HepG2 (cell line): Measurements from ENCODE around the gene TNFRSF11A.

Experiments used
- BHLHE40 ChIP-seq: IDR thresholded peaks from 2 replicates; pipeline ENCODE4 v1.6.1; 2011; ENCODE audit warnings: low read length, improper control_type of control experiment
- CTCF ChIP-seq: sonication (generic); formaldehyde crosslinking; IDR thresholded peaks from 2 replicates; pipeline ENCODE4 v1.5.0; 2020; ENCODE audit warnings: mild to moderate bottlenecking, missing genetic modification reagents, moderate library complexity
- MXD3 ChIP-seq: IDR thresholded peaks from 2 replicates; pipeline ENCODE4 v1.6.1; 2016; ENCODE audit warnings: mild to moderate bottlenecking, missing biosample characterization, missing genetic modification reagents
- SRF ChIP-seq: IDR thresholded peaks from 2 replicates; pipeline ENCODE4 v1.6.1; 2011; ENCODE audit warnings: mild to moderate bottlenecking, low read depth, low read length, moderate library complexity
- ZFP41 ChIP-seq: sonication (generic); formaldehyde crosslinking; IDR thresholded peaks from 2 replicates; pipeline ENCODE4 v1.4.0; 2020; ENCODE audit warnings: mild to moderate bottlenecking, missing genetic modification reagents, borderline replicate concordance
- ZFP82 ChIP-seq: sonication (generic); formaldehyde crosslinking; IDR thresholded peaks from 2 replicates; pipeline ENCODE4 v1.5.1; 2020; ENCODE audit warnings: mild to moderate bottlenecking, missing genetic modification reagents, borderline replicate concordance
- ZNF24 ChIP-seq: fragments of 450-650 bp; IDR thresholded peaks from 2 replicates; pipeline ENCODE4 v1.6.1; 2017; ENCODE audit warnings: antibody characterized with exemption, mild to moderate bottlenecking

GRCh38 chr18:62353170-62353569, 28.1 kb downstream of the TNFRSF11A start:
- TF ChIP-seq MXD3 (CRISPR knock-in tag) (no peak), ZNF24 (no peak), CTCF (CRISPR knock-in tag) (no peak), ZFP82 (CRISPR knock-in tag) (no peak), SRF (no peak), ZFP41 (CRISPR knock-in tag) (no peak), BHLHE40 (no peak)
